HG02623 (cell line): ENCODE data around the gene FLOT2.
"Not testable (repeated sequence)": the region's sequence is repeated elsewhere in the genome, so short reads cannot be mapped to it uniquely, and the experiment has no call there.

Source experiments
- ATAC-seq: cut with Tn5 transposase; IDR thresholded peaks from one replicate; pipeline ENCODE4 v1.9.1; 2021; ENCODE audit warnings: moderate library complexity; ENCODE audit not compliant: unreplicated experiment

The FLOT2 gene

DNA sequence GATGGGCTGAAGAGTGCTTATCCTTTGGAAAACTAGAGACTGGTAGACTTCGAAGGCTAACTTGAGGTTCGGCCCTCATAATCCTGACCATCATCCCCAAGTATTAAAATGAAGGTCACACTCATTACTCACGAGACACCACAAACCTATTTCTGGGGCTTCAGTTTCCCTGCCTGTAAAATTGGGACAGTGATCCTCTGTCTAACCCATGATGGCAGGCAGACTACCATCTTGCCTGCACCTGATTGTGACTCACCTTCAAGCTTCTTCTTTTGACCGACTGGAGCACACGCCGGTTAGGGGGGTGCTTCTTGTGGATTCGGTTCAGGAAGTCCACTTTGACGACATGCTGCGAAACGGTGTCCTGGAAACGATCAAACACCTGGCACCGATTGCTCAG, 19.5 kb upstream of the FLOT2 start:
- no peak for ATAC-seq

DNA sequence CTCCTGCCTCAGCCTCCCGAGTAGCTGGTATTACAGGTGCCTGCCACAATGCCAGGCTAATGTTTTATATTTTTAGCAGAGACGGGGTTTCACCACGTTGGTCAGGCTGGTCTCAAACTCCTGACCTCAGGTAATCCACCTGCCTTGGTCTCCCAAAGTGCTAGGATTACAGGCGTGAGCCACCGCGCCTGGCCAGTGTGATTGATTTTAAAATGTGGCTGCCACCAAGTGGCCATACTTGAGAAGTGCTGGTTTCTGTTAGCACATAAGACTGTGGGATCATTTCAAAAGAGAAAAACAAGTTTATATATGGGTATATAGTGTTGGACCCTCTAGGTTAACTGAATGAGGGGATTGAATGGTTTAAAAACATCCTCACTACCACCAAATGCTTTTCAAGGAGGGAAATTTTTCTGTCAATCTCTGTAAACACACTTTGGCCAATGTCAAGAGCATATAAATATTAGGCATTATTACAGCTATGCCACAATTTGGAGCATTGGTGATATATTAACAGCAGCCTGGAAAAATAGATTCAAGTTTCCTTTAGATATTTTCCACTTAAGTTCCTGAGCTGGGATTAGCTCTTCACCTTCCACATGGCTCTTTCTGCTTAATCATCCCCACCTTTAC, 18.9 kb upstream of the FLOT2 start:
- ATAC-seq: no peak

DNA sequence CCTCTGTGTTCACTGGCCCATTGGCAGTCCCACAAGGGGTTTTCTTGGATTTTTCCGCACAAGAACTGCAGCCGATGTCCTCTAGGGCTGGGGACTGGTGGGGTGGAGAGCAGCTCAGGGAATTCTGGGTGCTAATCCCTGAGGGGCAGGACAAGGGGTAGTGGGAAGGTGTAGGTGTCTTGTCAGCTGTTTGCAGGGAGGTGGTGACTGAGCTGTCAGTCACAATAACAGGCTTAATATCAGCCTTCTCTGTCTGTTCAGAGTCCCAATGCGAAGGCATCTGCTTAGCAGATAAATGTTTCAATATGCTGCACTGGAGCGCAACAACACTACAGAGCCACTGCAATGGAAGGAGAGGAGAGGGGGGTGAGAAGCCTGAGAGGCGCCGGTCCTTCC, 15.4 kb upstream of the FLOT2 start:
- no peak for ATAC-seq

DNA sequence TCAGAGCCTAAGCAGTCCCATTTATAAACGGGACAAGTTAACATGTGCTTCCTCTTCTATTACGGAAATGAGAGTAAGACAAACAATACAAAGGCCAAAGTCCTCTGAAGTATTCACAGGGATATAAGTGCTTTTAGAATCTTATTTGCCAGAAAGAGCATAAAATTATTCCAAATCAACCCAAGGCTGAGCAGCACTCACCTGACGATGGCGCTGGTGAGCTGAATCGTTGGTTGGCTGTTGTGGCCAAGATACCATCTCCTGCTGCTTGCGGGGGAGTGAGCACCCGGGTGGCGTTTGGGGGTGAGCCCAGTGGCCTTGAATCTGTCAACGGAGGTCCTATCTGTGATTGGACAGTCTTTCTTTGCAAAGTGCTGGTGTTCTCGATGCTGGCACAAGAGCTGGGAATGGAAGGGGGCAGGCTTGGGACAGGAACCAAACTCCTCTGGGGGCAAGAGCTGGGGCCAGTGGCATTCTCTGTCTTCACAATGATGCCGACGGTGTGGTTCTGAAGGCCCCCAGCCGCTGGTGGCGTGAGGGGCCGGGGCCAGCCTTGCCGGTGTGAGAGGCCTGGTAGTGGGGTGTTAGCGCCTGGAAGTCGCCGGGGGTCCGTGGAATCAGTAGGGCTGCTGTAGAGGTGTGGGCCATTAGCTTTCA, 14.9 kb upstream of the FLOT2 start:
- no peak for ATAC-seq

DNA sequence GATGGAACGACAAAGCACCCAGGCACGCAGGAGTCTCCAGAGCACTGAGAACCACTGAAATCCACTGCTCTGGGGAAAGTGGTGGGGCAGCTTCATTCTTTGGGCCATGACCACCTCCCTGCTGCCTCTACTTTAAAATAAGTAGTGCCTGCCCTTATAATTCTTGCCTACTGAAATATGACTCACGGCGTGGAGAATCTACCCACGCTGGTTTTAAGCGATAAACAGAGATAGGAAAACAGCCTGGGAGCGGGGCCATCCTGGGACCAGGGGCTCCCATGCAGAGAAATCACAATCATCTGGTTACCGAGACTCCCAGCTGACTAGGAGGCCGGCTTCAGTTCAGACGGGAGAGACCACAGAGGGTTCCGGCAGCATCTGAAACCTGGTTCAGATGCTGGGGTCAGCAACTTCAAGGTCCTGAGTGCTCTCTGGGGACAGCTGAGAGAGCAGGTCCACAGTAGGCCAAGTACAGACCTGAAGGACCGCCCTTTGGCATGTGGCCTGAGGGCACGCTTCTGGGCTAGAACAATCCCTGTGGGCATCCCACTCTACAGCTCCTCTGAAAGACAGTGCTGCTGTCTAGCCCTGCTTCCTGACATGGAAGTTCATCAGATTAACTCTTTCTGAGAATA, 14.0 kb upstream of the FLOT2 start:
- ATAC-seq: no peak

DNA sequence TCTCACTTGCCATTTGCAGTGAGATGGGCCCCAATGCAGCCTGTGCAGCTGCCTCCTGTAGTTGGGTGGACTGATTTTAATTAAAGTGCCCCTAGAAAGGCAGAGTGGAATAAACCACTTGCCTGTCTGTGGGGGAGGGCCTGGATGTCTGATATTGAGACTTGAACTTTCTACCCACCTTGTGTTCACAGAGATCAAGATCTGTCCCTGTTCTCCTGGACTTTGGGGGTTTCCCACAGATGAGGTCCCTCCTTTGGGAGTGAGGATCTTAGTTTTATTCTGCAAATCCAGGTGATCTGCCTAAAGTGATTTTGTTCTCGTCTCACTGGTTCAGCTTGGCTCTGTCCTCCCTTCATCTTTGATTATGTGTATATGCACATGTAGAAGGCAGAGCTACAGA, 13.0 kb upstream of the FLOT2 start:
- no peak for ATAC-seq

DNA sequence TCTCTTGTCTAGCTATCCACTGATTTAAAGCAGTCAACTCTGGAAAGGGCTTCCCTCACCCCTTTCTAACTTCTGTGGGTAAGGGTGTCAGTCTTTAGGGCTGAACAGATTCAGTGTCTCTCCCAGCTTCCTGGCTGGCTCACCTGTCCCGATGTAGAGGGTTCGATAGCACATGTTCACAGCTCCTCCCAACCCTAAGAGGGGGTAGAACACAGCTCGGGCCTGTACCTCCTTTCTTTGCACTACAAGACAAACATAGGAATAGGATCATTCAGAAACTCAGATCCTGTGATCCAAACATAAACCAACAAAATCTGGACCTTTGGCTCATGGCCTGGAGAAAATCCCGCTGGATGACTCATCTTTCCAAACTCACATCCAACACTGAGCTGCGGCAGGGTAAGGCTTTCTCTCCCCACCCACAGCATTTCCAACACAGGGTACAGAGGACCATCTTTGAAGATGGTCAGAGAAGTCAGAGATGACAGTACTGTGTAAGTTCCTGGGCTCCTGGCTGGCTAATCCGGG, 11.2 kb upstream of the FLOT2 start:
- no peak for ATAC-seq

DNA sequence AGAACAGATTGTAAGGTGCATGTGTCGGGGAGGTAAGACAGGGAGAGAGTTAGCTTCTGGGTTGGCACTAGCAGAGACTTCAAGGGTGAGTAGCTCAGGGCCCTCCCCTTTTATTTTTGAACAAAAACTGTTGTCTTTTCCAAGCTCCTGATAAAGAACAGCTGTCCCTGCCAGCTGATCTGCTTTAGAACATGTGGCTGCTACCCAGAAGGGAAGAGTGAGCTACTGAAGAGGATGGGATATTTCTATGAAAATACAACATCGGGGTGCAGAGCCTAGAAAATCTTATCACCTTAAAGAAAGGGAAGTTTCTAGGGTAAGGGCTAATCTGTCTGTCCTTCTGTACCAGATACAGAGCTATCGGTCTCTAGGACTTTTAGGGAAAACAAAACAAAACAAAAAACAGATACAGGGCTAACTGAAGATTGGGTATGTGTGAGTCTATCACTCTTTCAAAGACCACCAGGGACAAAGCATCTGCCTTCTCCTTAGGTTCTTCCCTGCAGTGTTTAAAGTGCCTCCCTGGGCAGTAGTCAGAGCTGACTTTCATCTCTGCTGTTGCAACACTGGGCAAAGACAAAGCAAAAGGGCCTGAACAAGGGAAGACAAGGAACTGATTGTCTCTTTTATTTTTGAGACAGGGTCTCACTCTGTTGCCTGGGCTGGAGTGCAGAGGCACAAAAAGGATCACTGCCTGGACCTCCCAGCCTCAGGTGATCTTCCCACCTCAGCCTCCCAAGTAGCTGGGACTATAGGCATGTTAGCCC, 10.4 kb upstream of the FLOT2 start:
- ATAC-seq: no peak

DNA sequence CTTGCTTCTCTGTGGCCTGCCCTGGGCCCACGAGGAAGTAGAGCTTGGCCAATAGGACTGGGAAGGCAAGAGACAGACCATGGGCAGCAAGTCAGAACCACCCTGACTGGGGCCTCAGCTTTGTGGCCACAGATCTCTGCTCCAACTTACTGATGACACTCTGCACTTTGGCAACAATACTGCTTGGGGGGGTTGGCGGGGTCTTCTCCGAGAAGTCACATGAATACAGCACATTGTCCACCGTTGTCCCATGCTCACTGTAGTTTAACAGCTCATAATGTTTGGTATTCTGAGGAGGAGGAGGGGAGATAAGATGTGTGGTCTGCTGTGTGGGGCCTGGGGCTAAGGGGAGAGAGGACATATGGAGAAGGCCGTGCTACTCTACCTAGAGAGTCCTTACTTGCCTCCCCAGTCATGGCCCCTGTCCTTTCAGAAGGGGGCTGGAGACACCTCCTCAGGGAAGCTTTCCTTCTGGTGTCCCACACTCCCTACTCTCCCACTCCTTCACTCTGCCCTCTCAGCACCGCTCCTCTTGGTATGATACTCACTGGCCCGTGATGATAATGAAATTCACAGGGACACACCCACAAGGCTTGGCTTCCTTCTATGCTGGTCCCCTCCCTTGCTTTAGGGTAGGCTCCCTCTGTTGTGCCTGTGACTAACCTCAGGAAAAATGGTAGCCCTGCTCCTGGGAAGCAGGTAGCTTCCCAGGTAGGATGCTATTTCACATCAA, 9.3 kb upstream of the FLOT2 start:
- ATAC-seq: no peak

DNA sequence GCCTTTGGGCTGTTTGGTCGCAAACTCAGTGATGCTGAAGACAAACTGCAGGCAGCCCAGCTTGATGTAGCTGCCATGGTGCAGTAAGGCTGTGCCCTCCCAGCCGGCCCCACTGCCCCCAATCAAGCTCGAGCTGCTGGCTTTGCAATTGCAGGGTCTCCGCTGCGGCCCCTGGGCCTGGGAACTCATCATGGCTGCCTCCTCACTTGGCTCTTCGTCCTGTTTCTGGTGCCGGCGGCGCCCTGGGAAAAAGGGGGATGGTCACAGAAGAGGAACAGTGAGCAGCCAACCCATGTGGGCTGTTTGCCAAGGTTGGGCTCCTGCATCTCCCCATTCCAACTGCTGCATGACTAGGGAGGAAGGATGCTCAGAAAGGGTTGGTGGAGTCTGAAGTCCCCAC, 8.7 kb upstream of the FLOT2 start:
- ATAC-seq: no peak

DNA sequence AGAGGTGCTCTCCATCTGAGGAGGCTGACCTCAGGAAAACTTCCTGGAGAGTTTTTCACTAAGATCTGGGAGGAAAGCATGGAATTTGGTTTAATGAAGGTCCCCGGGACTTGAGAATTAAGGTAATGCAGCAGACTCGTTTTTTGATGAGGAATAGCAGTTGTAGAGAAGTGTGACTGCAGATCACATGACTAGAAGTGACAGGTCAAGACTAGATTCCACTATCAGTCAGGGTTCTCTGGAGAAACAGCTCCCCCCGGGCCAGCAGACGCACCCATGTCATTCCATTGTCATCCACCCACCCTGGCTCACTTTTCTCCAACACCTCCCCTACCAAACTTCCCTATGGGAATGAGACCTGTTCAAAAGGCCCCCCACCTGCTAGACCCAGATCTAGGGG, 7.3 kb upstream of the FLOT2 start:
- ATAC-seq: no peak

DNA sequence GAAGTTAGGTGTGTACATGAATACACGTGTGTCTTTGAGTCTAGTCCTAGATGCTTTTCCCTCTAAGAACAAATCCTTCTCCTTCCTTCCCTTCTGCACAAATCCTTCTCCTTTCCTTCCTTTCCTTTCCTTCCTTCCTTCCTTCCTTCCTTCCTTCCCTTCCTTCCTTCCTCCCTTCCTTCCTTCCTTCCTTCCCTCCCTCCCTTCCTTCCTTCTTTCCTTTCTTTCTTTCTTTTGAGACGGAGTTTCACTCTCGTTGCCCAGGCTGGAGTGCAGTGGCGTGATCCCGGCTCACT, 6.0 kb upstream of the FLOT2 start:
- not testable (repeated sequence) for ATAC-seq

DNA sequence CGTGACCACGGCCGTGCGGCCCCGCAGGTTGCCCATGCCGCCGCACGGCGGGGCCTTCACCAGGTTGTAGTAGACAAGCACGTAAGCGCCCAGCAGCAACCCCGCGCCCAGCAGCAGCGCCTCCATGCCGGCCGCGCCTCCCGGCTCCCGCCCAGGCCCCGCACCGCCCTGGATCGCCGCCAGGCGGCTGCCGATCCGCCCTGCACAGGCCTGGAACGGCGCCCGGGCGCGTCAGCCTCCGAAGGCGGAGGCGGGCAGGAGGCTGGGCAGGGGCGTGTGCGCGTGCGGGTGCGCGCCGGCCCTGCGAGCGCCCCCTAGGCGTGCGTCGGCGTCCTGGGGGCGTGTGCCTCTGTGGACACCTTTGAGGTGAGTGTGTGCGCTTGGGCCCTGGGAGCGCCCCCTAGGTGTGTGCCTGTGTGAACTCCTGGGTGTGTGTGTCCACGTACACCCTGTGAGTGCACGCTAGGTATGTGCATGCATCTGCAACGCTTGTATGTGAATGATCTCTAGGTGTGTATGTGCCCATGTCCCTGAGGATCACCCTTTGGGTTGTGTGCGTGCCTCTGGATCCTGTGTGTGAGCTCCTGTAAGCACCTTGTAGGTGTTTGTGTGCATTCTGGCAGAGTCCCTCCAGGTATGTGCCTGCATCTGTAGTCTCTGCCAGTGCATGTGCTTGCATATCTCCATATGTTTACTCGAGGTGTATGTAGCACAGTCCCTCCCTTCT, 5.4 kb upstream of the FLOT2 start, which contains the start of gene DHRS13:
Gene DHRS13, minus strand, starts transcription at position 261 of the 727 bp plus-strand sequence. Its CDS starts 135 bp downstream, at position 126.
- ATAC-seq: peak; percentile 78

DNA sequence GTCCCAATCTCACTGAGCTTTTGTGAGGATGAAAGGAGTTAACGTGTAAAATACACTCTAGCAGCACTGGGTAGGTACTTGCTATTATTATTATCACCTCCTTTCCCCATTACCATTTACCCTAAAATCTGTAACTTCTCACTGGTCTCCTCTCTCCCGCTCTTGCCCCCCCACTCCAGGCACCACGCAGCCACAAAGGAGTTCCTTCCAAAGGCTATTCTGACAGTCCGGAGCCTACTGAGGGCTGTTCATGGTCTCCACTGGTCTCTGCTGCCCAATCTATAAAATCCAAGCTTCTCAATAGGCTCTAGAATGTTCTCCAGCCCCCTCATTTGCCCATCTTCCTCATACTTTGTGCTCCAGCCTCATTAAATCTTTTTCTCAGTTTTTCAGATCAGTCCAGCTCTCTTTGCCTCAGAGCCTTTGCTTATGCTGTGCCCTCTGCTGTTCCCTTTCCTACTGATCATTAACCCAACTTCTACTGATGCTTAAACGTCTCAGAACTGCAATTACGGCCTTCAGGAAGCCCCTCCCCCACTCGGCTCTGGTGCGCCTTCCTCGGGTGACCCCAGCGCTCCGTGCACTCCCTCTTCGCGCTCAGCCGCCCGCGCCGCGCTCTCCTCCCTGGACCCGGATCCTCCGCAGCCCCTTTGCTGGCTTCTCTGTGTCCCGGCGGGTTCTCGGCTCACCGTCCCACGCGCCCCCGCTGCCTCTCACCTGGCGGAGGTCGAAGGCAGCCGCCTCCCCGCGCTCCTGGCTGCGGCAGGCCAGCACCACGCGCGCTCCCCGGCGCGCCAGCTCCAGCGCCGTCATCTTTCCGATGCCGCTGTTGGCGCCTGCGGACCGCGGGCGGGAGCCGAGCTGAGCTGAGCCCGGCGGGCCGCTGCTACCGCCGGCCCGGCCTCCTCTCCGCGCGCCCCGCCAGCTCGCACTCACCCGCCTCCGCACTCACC, 4.6 kb upstream of the FLOT2 start:
- ATAC-seq: peak; percentile 29

DNA sequence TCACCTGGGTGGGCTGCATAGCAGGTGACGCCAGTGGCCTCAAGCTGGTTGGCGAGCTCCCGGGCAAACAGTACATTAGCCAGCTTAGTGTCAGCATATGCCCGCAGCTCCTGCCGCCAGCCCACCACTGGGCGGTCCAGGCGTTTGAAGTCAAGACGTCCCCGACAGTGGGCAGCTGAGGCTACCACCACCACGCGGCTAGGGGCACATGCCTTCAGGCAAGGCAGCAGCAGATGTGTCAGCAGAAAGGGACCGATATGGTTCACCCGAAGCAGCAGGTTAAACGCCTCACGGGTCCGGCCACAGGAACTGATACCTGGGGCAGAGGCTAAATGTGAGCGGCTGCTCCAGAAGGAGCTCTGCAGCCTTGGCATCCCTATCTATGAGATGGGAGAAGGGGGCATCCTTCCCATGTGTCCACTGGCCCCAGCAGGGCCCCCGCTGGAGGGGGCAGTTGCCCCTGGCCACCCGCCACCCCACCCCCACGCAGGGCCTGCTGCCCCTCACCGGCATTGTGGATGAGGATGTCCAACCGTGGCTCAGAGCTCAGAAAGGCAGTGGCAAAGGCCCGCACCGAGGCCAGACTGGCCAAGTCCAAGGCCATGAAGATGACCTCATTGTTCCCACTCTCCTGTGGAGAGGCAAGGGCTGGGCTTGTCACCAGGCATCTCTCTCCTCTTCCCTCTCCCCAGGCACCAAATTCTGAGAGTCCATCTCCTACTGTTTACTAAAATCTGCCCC, 3.6 kb upstream of the FLOT2 start:
- no peak for ATAC-seq

DNA sequence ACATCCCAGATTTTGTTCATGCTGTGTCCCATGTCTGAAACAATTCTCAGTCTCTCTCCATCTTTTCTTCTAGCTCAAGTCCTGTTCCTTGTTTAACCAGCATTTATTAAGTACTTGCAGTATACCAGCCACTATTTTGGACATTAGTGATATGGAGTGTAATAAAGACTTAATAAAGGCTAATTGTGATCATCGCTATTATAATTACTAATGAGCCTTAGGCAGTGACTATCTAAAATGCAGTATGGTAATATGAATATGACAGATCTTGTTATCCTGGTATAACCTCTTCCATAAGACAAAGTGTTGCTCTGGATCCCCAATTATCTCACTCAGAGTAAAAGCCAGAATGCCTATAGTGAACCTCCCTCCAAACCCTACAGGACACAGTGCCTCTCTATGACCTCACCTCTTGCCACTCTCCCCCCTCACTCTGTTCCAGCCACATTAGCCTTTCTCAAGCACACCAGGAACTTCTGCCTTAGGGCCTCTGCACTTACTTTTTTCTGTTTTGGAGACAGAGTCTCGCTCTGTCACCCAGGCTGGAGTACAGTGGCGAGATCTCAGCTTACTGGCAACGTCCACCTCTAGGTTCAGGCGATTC, 1.8 kb upstream of the FLOT2 start:
- ATAC-seq: no peak

DNA sequence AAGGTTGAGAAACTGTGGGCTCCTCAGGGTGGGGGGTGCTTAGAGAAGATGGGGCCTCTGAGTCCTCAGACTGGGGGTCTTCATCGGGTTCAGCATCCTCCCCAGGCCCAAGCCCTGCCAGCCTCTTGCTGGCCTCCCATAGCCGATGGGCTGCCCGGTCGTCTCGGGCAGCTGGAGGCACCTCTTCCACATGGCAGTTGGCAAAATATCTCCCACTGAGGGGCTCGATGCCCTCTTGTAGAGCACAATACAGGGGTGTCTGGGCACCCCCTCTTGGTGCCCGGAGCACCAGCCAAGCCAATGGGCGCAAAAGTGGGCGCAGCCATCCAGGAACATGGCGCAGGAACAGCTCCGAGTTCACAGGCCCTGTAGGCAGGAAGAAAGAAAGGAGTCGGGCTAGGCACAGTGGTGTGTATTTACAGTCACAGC, 1.0 kb upstream of the FLOT2 start:
- no peak for ATAC-seq
